ENCODE data around the gene GABRG3. TPM values are rescaled to one million over a fixed set of nuclear protein-coding genes. Genes with fewer than 3 reads are reported as not detected.

Gene GABRG3
- total RNA-seq, 1 experiment from 2014 or later: 0.15 TPM

DNA sequence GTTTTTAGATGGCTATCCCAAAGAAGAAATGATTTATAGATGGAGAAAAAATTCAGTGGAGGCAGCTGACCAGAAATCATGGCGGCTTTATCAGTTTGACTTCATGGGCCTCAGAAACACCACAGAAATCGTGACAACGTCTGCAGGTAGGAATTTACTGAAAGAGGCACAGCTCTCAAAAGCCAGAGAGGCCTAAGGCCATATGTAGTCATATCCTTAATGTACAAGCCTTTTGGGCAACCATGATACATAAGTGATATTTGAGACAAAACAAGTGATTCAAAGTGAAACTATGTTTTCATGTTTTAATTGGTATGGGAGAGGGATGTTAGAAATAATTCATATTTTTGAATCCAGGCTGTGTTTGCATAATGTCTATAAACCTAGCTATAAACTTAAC, 509.7 kb downstream of the GABRG3 start:
- Histone ChIP-seq H2AFZ (ENCODE audit: low read length) (no peak overlapping the region), H3K27ac (ENCODE audit: insufficient read length, low read depth, low read length) (no peak overlapping the region), H3K23me2 (ENCODE audit: insufficient read length, low read depth, low read length, poor library complexity, severe bottlenecking) (no peaks in the 10 kb centered on the region), H2BK5ac (ENCODE audit: insufficient read length, low read length) (no peak overlapping the region), H3K23ac (ENCODE audit: insufficient read length, low read depth, low read length) (no peak overlapping the region), H3K79me1 (ENCODE audit: insufficient read depth, low read depth, low read length, poor library complexity, severe bottlenecking) (no peaks in the 10 kb centered on the region), H3K18ac (ENCODE audit: insufficient read length, low read depth, low read length) (no peak overlapping the region), H4K8ac (replicated peaks; ENCODE audit: insufficient read length, low read depth, low read length) (no peak overlapping the region), H2BK120ac (ENCODE audit: low read depth, low read length, poor library complexity, severe bottlenecking) (no peak overlapping the region), H3K4me1 (ENCODE audit: insufficient read depth, low read length) (peaks cover 14% of the 10 kb centered on the region; the same call in 1 of the 2 replicates), H3K9ac (ENCODE audit: extremely low read depth, insufficient read length, low read length) (no peak overlapping the region), H4K5ac (ENCODE audit: insufficient read length, low read depth, low read length) (no peak overlapping the region), H3K27me3 (ENCODE audit: insufficient read depth, low read length) (no peaks in the 10 kb centered on the region), H2BK20ac (ENCODE audit: low read depth, low read length, poor library complexity, severe bottlenecking) (no peak overlapping the region), H4K91ac (ENCODE audit: insufficient read length, low read depth, low read length) (no peak overlapping the region), H3K56ac (ENCODE audit: insufficient read length, low read depth, low read length) (no peak overlapping the region), H3K9me3 (ENCODE audit: control insufficient read depth, low read depth, low read length) (no peaks in the 10 kb centered on the region), H3K14ac (ENCODE audit: insufficient read depth, low read length) (no peak overlapping the region), H2AK5ac (ENCODE audit: insufficient read length, low read length) (no peak overlapping the region), H4K20me1 (ENCODE audit: control insufficient read depth, insufficient read depth, insufficient read length) (no peaks in the 10 kb centered on the region), H3K79me2 (ENCODE audit: insufficient read depth, low read length) (no peaks in the 10 kb centered on the region), H2BK15ac (ENCODE audit: low read depth, low read length) (no peak overlapping the region), H3K4ac (ENCODE audit: low read depth, low read length) (no peak overlapping the region), H2BK12ac (ENCODE audit: insufficient read length, low read depth, low read length) (no peak overlapping the region), H3K4me2 (ENCODE audit: insufficient read depth, insufficient read length, low read length) (no peak overlapping the region), H3T11ph (ENCODE audit: low read length) (no peak overlapping the region)
- Mint-ChIP-seq H3K27ac (no peak overlapping the region), H3K4me1 (peaks cover 31 to 33% of the 10 kb centered on the region in 2 experiments), H3K36me3 (ENCODE audit: insufficient read depth in 1 of 3, low read depth in 3 of 3) (peaks cover 0 to 11% (median 7%) of the 10 kb centered on the region in 3 experiments; a peak in 4 of 7 replicates), H3K4me3 (no peak overlapping the region), H3K9me3 (peaks cover 9% of the 10 kb centered on the region in 2 experiments; a peak in 4 of 5 replicates), H3K27me3 (ENCODE audit: low read depth) (peaks cover 2% of the 10 kb centered on the region)
- no CpG with 5 or more reads among the region's 3 CpGs for WGBS (ENCODE audit: extremely low coverage, insufficient read length, low lambda C conversion rate)
- TF ChIP-seq, protein P1, sequence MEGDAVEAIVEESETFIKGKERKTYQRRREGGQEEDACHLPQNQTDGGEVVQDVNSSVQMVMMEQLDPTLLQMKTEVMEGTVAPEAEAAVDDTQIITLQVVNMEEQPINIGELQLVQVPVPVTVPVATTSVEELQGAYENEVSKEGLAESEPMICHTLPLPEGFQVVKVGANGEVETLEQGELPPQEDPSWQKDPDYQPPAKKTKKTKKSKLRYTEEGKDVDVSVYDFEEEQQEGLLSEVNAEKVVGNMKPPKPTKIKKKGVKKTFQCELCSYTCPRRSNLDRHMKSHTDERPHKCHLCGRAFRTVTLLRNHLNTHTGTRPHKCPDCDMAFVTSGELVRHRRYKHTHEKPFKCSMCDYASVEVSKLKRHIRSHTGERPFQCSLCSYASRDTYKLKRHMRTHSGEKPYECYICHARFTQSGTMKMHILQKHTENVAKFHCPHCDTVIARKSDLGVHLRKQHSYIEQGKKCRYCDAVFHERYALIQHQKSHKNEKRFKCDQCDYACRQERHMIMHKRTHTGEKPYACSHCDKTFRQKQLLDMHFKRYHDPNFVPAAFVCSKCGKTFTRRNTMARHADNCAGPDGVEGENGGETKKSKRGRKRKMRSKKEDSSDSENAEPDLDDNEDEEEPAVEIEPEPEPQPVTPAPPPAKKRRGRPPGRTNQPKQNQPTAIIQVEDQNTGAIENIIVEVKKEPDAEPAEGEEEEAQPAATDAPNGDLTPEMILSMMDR (conservative IDR thresholded peaks at IDR 0.05): no peak
- DNase-seq: no peak
